HG03064 (cell line): ENCODE measurements around the gene MEX3B.
"Not testable (repeated sequence)": the region's sequence is repeated elsewhere in the genome, so short reads cannot be mapped to it uniquely, and the experiment has no call there.

Experiments used
- ATAC-seq: cut with Tn5 transposase; IDR thresholded peaks from one replicate; pipeline ENCODE4 v1.9.1; 2021; ENCODE audit warnings: low read depth; ENCODE audit not compliant: unreplicated experiment

Gene MEX3B

DNA sequence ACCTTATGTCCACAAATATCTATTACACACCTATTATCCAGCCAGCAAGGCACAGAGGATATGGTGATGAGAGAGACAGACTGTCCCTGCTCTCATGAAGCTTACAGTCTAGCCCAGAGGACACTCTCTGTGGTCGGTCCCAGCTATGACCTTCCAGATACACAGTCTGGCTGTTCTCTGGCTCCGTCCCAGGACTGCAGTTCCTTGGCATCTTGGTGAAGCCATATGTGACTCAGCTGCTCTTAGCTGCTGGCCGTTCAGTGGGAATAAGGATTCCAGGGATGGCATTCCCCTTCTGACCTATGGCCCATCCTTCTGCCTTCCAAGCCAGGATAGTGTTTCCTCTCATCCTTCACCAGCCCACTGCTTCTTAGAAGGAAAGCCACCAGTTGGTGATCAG lies 30.8 kb downstream of the MEX3B start:
- ATAC-seq: no peak

DNA sequence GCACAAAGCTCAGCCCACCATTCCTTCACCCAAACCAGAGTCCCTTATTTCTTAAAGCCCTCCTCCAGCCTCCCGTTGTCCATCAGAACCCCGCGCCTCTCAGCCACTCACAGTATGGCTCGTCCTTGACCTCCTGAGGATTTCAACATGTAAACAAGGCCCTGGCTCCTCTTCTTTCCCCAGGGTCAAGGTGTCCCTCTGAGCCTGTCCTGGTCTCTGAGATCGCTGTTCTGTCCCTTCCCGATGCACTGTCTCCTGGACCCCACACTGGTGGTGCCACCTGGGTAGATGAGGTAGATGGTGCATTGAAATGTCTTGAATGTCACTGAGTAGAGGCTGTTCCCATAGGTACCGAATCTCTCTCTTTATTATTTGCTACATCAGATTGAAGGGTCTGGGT lies 32.9 kb downstream of the MEX3B start:
- ATAC-seq: no peak

DNA sequence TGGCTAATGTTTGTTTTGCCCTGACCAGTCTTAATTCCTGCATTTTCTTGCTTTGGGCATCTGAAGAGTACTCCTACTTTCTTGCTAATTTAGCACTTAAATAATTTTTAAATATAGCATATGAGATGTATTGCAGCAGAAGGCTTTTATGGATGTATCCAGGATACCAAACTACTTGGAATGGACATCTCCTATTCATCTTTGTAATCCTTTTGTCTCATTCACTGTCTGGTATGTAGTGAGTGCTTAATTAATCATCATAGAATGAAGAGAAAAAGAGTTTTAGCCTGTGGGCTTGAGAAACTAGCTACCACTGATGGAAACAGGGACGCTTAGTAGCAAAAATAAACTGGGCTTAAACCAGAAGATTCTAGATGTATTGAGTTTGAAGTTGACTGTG lies 40.6 kb downstream of the MEX3B start:
- ATAC-seq: no peak

DNA sequence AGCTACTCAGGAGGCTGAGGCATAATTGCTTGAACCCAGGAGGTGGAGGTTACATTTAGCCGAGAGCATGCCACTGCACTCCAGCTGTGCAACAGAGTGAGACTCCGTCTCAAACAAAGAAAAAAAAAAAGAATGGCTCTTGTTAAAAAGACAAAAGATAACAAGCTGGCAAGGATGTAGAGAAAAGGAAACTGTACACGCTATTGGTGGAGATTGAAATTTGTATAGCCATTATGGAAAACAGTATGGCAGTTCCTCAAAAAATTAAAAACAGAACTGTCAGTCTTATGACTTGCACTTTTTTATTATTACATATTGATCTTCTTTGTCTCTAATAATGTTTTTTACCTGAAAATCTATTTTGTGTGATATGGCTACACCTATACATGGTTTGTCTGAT lies 41.9 kb downstream of the MEX3B start:
- ATAC-seq: no peak

DNA sequence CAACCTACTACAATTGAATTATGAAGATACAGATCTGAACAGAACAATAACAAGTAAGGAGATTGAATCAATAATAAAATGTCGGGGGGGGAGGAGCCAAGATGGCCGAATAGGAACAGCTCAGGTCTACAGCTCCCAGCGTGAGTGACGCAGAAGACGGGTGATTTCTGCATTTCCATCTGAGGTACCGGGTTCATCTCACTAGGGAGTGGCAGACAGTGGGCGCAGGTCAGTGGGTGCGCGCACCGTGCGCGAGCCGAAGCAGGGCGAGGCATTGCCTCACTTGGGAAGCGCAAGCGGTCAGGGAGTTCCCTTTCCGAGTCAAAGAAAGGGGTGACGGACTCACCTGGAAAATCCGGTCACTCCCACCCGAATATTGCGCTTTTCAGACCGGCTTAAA lies 50.7 kb downstream of the MEX3B start:
- not testable (repeated sequence) for ATAC-seq

DNA sequence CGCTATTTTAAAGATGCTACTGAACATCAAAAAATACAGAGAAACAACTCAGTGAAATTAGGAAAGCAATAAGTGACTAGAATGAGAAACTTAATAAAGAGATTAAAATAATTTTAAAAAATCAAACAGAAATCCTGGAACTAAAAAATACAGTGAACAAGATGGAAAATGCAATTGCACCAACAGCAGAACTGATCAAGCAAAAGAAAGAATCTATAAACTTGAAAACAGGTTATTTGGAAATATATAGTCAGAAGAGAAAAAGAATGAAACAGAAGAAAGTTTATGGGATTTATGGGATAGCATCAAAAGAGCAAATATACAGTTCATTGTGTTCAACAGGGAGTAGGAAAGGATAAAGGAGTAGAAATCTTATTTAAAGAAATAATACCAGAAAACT lies 53.3 kb downstream of the MEX3B start:
- no peak for ATAC-seq
